Neural crest cell (in vitro differentiated cells): ENCODE data around the gene MAP3K2. TPM values are rescaled to one million over a fixed set of nuclear protein-coding genes. Genes with fewer than 3 reads are reported as not detected.

ENCODE experiments used
- DNase-seq: peaks from one replicate; pipeline ENCODE4 v3.0.0; 2021; ENCODE audit warnings: low read depth, mixed read lengths, low spot score
- H3K27ac Mint-ChIP-seq: one replicate; pipeline ENCODE4 v1.8.0; 2021; ENCODE audit warnings: mild to moderate bottlenecking, mixed read lengths; ENCODE audit not compliant: unreplicated experiment
- H3K27me3 Mint-ChIP-seq: 2 replicates; pipeline ENCODE4 v1.8.0; 2021; ENCODE audit warnings: low read depth, mild to moderate bottlenecking, mixed read lengths
- H3K36me3 Mint-ChIP-seq: 2 replicates; pipeline ENCODE4 v1.8.0; 2021; ENCODE audit warnings: low read depth, mild to moderate bottlenecking, mixed read lengths
- H3K4me1 Mint-ChIP-seq: 2 replicates; pipeline ENCODE4 v1.8.0; 2021; ENCODE audit warnings: mixed read lengths
- H3K4me3 Mint-ChIP-seq: one replicate; pipeline ENCODE4 v1.8.0; 2021; ENCODE audit warnings: mild to moderate bottlenecking, mixed read lengths
- H3K9me3 Mint-ChIP-seq: 2 replicates; pipeline ENCODE4 v1.8.0; 2021; ENCODE audit warnings: mixed read lengths
- total RNA-seq: library from RNA; stranded (reverse); gene quantifications from 2 replicates; pipeline ENCODE4 v1.2.1, GENCODE V29; 2021
- TF ChIP-seq, protein P1 (sequence below): fragments of 200-600 bp; sonication (generic); conservative IDR thresholded peaks from 2 replicates; pipeline ENCODE4 v1.5.0; 2021; ENCODE audit warnings: antibody characterized with exemption, mild to moderate bottlenecking

MAP3K2 gene
- total RNA-seq, 1 donor from 2014 or later = 35.1 TPM

DNA sequence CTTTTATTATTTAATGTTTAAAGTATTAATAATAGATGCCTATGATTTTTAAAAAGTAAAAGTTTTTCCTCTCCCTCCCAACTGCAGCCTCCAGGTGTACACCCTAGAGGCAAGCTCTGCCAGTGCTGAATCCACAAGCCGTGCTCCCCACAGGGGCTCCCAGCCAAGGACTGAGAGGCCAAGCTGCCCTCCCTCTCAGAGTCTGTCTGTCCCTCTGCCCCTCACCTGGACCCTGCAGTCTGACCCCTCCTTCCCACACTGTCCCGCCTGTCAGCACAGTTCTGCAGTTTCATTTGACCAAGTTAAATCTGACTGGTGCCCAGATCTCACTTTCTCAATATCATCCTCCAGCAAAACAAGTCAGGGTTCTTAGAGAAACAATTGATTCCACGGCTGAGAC is 15.7 kb upstream of the MAP3K2 start:
- Mint-ChIP-seq H3K27me3 (no peaks in the 10 kb centered on the region), H3K9me3 (no peaks in the 10 kb centered on the region), H3K4me3 (no peak overlapping the region), H3K4me1 (no peaks in the 10 kb centered on the region), H3K27ac (no peak overlapping the region), H3K36me3 (no peaks in the 10 kb centered on the region)
- TF ChIP-seq, protein P1, sequence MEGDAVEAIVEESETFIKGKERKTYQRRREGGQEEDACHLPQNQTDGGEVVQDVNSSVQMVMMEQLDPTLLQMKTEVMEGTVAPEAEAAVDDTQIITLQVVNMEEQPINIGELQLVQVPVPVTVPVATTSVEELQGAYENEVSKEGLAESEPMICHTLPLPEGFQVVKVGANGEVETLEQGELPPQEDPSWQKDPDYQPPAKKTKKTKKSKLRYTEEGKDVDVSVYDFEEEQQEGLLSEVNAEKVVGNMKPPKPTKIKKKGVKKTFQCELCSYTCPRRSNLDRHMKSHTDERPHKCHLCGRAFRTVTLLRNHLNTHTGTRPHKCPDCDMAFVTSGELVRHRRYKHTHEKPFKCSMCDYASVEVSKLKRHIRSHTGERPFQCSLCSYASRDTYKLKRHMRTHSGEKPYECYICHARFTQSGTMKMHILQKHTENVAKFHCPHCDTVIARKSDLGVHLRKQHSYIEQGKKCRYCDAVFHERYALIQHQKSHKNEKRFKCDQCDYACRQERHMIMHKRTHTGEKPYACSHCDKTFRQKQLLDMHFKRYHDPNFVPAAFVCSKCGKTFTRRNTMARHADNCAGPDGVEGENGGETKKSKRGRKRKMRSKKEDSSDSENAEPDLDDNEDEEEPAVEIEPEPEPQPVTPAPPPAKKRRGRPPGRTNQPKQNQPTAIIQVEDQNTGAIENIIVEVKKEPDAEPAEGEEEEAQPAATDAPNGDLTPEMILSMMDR = no peak
- DNase-seq = no peak

DNA sequence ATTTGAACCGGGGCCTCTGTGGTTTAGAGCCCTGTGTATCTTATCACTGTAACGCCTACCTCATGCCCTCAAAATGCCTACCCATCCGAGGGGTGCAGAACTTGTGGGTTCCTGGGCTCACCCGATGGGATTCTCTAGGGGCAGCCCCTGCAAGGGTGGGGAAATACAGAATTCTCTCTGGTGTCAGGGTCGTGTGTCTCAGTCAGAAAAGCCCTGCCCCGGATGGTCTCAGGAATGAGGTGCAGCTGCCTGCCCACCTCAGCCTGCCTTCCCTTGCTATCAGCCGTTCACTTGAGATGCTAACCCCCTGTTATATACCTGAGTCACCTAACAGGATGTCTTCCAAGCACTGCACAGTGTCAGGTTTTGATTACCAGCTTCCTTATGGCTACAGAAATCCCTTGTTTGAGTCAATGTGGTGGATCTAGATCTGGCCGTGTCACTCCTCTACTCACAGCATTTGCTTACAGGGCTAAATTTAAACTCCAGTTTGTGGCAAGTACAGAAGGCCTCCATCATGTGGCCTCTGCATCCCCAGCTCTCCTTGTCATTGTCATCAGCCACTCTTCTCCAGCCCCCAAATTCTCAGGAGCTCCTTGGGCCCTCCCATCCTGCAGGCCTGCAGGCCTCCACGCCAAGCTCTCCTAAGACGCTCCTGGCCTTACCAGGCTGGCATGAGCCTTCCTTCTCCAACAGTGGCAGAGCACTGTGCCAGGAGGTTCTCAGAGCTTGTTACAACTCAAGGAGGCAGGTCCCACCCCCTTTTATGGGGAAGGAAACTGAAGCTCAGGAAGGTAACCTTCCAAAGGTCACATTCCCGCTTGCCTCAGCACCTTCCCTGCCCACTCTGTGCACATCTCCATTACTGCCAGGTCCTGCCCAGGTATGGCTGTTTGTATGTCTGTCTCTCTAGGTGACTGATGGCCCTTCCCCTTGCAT is 14.3 kb upstream of the MAP3K2 start:
- no peak for DNase-seq
- Mint-ChIP-seq H3K9me3 (no peaks in the 10 kb centered on the region), H3K4me3 (no peak overlapping the region), H3K27ac (no peak overlapping the region), H3K4me1 (no peaks in the 10 kb centered on the region), H3K36me3 (no peaks in the 10 kb centered on the region), H3K27me3 (no peaks in the 10 kb centered on the region)
- TF ChIP-seq, protein P1 = no peak

DNA sequence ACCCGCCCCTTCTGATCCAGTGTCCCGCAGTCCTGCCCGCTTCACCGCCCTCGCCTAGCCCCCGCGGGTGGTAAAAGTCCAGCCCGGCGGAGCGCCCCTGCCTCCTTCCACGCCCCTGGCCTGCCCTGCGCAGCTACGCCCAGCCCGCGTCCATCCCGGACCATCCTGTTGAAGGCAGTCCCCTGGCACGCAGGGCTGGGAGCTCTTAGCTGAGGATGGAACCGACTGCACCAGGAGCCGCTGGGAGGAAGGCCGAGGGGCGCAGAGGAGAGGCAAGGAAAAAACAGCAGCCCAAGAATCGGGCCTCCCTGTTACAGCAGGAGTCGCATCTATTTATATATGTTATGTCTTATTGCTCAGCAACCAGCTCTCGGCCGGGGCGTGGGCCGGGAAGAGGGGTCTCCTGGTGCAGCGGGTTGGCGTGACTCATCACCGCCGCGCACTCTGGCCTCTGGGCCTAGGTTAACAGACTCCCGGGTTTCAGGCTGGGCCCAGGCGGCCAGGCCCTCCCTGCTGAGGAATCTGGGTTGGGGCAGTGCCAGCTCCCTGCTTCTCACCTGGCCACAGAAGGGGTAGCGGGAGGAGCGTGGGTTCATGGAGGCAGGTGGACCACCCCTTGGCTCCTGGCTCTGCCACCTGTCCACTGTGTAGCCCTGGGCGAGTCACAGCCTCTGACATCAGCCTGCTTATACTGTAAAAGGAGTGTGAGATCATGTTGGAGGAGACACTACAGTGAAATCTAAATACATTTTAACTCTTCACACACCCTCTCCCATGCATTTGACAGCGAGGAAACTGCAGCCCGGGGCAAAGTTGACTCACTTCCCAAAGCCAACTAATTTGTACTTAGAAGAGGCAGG is 13.4 kb upstream of the MAP3K2 start:
- Mint-ChIP-seq H3K27me3 (no peaks in the 10 kb centered on the region), H3K4me1 (no peaks in the 10 kb centered on the region), H3K4me3 (no peak overlapping the region), H3K27ac (no peak overlapping the region), H3K36me3 (no peaks in the 10 kb centered on the region), H3K9me3 (no peaks in the 10 kb centered on the region)
- TF ChIP-seq, protein P1 = no peak
- no peak for DNase-seq

DNA sequence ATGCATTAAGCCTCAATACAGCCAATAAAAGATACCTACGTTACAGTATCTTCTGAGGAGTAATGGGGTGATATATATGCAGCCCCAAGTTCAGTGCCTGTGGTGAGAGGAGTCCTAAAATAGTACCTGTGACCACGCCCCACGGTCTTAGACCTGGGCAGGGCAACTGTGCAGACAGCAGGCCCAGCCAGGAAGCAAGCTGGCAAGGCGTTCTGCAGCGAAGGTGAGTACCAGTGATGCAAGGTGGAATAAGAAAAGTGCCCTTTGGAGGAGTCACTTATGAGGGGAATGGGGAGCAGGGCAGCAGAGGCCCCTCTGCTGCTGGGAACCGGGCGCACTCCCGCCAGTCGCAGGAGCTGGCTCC is 12.7 kb upstream of the MAP3K2 start:
- Mint-ChIP-seq H3K4me1 (no peaks in the 10 kb centered on the region), H3K27me3 (no peaks in the 10 kb centered on the region), H3K4me3 (no peak overlapping the region), H3K9me3 (no peaks in the 10 kb centered on the region), H3K36me3 (no peaks in the 10 kb centered on the region), H3K27ac (no peak overlapping the region)
- TF ChIP-seq, protein P1 = no peak
- DNase-seq = no peak

DNA sequence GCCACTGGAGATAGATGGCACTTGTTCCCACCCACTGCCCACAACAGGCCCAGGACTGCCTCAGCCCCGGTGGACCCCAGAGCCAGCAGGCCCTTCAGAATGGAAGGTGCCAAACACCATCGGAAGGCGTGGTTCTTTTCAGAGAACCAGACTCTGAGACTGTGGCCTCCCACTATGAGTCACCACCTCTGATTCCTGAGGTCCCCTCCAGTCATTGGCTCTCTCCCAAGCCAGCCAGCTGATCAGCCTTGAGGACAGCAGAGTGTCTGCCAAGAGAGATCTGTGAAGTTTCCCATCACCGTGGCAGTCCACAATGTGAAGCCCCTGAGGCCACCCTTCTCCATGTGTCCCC is 10.4 kb upstream of the MAP3K2 start:
- TF ChIP-seq, protein P1 = no peak
- Mint-ChIP-seq H3K4me1 (no peaks in the 10 kb centered on the region), H3K27me3 (no peaks in the 10 kb centered on the region), H3K27ac (peak overlapping the region; percentile 75), H3K4me3 (no peak overlapping the region), H3K9me3 (peaks cover 3% of the 10 kb centered on the region), H3K36me3 (peaks cover 5% of the 10 kb centered on the region)
- no peak for DNase-seq
